ENCODE data around the gene TAMALIN. TPM values are rescaled to one million over a fixed set of nuclear protein-coding genes. Genes with fewer than 3 reads are reported as not detected.

The TAMALIN gene
- total RNA-seq, 1 experiment from 2014 or later = 1.2 TPM

- H4K20me1 ChIP-seq (ENCODE audit: control insufficient read depth, insufficient read depth, insufficient read length) = peaks cover 2% of the 10 kb centered on the region
- TF ChIP-seq CTCF (conservative IDR thresholded peaks at IDR 0.05) = no peak
- H2AFZ ChIP-seq (ENCODE audit: low read length) = no peak overlapping the region
- peaks cover 2% of the 10 kb centered on the region; the same call in 1 of the 2 replicates for H3K79me2 ChIP-seq (ENCODE audit: insufficient read depth, low read length)
- H3T11ph ChIP-seq (ENCODE audit: low read length) = no peak overlapping the region
- H3K27ac Mint-ChIP-seq = no peak overlapping the region
- H3K56ac ChIP-seq (ENCODE audit: insufficient read length, low read depth, low read length) = no peak overlapping the region
- peaks cover 33% of the 10 kb centered on the region for H3K27me3 Mint-ChIP-seq (ENCODE audit: low read depth)
- H3K4me2 ChIP-seq (ENCODE audit: insufficient read depth, insufficient read length, low read length) = no peak overlapping the region
- H3K4ac ChIP-seq (ENCODE audit: low read depth, low read length) = no peak overlapping the region
- no peak overlapping the region for H2BK15ac ChIP-seq (ENCODE audit: low read depth, low read length)
- H3K4me1 Mint-ChIP-seq = peaks cover 16 to 32% of the 10 kb centered on the region in 2 experiments
- peaks cover under 1% of the 10 kb centered on the region; the same call in 1 of the 2 replicates for H3K4me1 ChIP-seq (ENCODE audit: insufficient read depth, low read length)
- H3K23ac ChIP-seq (ENCODE audit: insufficient read length, low read depth, low read length) = no peak overlapping the region
- H2BK20ac ChIP-seq (ENCODE audit: low read depth, low read length, poor library complexity, severe bottlenecking) = no peak overlapping the region
- H3K9me3 Mint-ChIP-seq = no peaks in the 10 kb centered on the region
- H3K9me3 ChIP-seq (ENCODE audit: control insufficient read depth, low read depth, low read length) = no peaks in the 10 kb centered on the region
- no peak overlapping the region for H4K91ac ChIP-seq (ENCODE audit: insufficient read length, low read depth, low read length)
- no peak for DNase-seq
- peaks cover 4 to 6% (median 5%) of the 10 kb centered on the region in 3 experiments; a peak in 4 of 7 replicates for H3K36me3 Mint-ChIP-seq (ENCODE audit: insufficient read depth in 1 of 3, low read depth in 3 of 3)
- no peak overlapping the region for H4K5ac ChIP-seq (ENCODE audit: insufficient read length, low read depth, low read length)
- H4K8ac ChIP-seq (replicated peaks; ENCODE audit: insufficient read length, low read depth, low read length) = no peak overlapping the region
- peaks cover 6% of the 10 kb centered on the region for H3K23me2 ChIP-seq (ENCODE audit: insufficient read length, low read depth, low read length, poor library complexity, severe bottlenecking)
- no peak overlapping the region for H3K9ac ChIP-seq (ENCODE audit: extremely low read depth, insufficient read length, low read length)
- no peak overlapping the region for H3K27ac ChIP-seq (ENCODE audit: insufficient read length, low read depth, low read length)
- H3K79me1 ChIP-seq (ENCODE audit: insufficient read depth, low read depth, low read length, poor library complexity, severe bottlenecking) = no peaks in the 10 kb centered on the region
- H3K14ac ChIP-seq (ENCODE audit: insufficient read depth, low read length) = no peak overlapping the region; the same call in 1 of the 2 replicates
- no peak overlapping the region for H2AK5ac ChIP-seq (ENCODE audit: insufficient read length, low read length)
- WGBS (ENCODE audit: extremely low coverage, insufficient read length, low lambda C conversion rate) = no CpG with 5 or more reads among the region's 6 CpGs
- H2BK5ac ChIP-seq (ENCODE audit: insufficient read length, low read length) = no peak overlapping the region
- no peak overlapping the region for H2BK12ac ChIP-seq (ENCODE audit: insufficient read length, low read depth, low read length)
- no peak overlapping the region for H2BK120ac ChIP-seq (ENCODE audit: low read depth, low read length, poor library complexity, severe bottlenecking)
- H3K27me3 ChIP-seq (ENCODE audit: insufficient read depth, low read length) = peaks cover 2% of the 10 kb centered on the region; the same call in 1 of the 2 replicates
- H3K4me3 Mint-ChIP-seq = peak overlapping the region; percentile 84 to 94
- no peak overlapping the region for H3K18ac ChIP-seq (ENCODE audit: insufficient read length, low read depth, low read length)
Observed at GRCh38 chr12:52038447-52038846, 31.7 kb downstream of the TAMALIN start.
